HG03064 (cell line): ENCODE data around the gene GLI1.
"Not testable (repeated sequence)": the region's sequence is repeated elsewhere in the genome, so short reads cannot be mapped to it uniquely, and the experiment has no call there.

Source experiments
- ATAC-seq: cut with Tn5 transposase; IDR thresholded peaks from one replicate; pipeline ENCODE4 v1.9.1; 2021; ENCODE audit warnings: low read depth; ENCODE audit not compliant: unreplicated experiment

GLI1 gene

DNA sequence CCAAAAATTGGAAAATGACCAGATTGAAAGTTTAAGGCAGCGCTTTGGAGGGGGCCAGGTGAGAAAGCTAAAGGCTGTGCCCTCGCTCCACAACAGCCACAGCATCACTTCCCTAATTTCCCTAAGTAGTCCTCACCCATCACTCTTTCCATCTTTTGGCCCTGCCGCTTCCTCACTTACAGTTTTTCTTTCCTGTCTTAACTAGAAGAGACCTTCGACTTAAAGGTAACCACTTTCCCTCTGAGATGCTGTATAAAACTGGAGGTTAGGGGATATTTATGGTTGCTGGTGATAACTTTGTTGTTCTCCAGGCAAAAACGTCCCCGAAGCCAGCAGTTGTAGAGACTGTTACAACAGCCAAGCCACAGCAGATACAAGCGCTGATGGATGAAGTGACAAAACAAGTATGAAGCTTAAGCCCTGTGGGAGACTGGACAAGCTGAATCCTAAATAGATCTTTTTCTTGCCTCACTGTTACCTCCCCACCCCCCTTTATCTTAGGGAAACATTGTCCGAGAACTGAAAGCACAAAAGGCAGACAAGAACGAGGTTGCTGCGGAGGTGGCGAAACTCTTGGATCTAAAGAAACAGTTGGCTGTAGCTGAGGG is 56.5 kb downstream of the GLI1 start:
- no peak for ATAC-seq

DNA sequence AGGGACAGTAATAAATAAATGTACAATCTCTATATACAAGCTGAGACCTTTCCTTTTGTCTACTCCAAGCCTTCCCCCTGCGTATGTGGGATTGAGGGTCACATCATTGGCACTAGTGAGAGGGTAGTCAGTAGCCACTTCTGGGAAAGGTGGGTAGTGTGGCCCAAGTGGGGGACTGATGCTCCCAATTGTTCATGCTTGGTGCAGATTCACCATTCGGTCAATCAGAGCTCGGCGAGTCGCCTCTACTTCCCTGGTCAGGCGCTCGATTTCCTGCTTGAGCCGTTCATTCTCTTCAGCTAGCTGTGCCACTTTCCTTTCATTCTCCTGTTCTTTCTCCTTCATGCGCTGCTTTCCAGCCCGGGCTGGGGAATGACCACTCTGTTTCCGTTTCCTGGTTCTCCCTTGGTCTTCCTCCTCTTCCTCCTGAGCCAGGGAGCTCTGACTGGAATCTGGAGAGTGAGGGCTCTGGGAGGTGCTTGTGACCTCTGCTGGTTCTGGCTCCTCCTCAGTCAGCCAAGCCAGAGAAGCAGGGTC is 57.1 kb downstream of the GLI1 start:
- ATAC-seq = no peak

DNA sequence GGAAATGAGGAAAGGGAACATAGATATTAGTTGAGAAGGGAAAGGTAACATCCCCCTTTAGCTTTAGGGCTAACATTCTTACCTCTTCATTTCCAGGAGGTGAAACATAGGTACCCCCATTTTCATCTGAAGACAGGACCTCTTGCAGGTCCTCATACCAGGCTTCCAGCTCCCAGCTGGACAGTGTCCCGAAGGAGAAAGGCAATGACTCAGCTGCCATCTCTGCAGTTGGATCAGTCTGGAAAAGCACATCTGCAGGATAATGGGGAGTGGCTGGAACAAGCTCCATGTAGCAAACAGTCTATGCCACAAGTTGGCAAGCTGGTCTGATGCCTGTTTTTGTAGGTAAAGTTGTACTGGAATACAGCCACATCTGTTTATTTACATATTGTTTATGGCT is 57.6 kb downstream of the GLI1 start:
- no peak for ATAC-seq

DNA sequence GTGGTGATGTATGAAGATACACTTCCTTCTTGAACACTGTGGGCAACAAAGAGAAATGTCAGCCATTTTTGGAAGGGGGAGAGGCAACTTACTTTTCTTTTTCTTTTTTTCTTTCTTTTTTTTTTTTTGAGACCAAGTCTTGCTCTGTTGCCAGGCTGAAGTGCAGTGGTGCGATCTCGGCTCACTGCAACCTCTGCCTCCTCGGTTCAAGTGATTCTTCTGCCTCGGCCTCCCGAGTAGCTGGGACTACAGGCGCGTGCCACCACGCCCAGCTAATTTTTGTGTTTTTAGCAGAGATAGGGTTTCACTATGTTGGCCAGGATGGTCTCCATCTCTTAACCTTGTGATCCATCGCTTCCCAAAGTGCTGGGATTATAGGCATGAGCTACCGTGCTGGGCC is 58.1 kb downstream of the GLI1 start:
- ATAC-seq = not testable (repeated sequence)

DNA sequence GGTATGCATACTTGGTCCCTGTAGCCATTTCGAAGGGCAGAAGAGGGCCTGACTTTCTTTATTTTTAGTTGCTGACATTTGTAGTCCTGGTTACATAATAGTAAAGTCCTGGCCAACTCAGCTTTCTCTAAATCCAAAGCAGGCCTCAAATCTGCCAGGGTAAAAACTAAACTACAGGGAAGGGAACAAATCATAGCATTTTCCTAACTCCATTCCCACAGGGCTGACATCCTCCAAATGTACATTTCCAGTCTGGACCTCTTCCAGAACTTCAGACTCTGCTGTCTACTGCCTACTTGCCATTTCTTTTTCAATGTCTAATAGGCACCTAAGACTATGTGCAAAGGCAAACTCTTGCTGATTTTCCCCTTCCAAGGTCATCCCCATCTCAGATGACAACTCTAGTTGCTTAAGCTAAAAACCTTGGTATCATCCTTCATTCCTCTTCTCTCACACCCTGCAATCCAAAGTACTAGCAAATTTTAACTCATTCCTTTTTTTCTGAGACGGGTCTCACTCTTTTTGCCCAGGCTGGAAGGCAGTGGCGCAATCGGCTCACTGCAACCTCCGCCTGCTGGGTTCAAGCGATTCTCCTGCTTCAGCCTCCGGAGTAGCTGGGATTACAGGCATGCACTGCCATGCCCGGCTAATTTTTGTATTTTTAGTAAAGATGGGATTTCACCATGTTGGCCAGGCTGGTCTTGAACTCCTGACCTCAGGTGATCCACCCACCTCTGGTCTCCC is 58.8 kb downstream of the GLI1 start:
- no peak for ATAC-seq

DNA sequence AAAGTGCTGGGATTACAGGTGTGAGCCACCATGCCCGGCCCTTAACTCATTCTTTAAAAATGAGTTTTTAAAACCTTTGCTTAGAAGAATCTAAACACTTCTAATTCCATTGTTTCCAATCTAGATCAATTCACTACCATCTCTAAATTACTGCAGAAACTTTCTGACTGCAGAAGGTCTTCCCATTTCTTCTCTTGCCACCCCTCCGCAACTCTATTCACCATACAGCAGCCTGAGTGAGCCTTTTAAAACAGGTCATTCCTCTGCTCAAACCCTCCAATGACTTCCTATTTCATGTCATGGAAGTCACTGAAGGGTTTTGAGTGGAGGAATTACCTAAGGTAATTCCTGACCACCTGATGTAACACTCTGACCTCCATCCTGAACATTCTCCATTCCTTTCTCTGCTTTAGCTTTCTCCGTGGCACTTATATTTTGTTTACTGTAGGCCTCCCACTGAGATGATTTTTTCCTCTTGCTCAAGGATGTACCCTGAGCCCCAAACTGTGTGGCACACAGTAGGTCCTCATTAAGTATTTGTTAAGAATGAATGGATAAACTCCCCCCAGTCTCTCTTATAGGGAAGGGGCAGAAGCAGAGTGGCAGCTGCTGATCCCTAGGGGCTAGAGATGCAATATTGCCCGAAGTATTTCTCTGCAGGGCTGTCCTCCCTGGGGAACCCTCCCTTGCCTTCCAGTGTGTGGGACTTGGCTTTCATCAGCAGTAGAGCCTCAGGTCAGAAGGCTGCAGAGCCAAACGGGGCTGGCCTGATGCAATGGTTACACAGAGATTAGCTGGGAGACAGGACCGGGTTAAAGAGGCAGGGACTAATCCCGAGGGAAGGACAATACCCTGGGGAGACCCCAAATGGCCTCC is 59.6 kb downstream of the GLI1 start:
- no peak for ATAC-seq

DNA sequence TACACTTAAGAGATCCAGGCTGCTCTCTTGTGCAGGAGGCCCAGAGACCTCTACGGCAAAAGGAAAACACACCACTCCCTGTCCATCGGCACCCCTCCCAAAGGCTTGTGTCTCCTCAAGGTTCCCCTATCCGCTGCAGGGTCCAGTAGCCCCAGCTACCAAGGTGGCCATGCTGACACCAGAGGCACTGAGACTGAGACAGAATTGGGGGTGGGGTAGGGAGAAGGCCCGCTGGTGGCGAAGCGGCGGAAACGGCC is 60.1 kb downstream of the GLI1 start:
- ATAC-seq = peak; percentile 0

DNA sequence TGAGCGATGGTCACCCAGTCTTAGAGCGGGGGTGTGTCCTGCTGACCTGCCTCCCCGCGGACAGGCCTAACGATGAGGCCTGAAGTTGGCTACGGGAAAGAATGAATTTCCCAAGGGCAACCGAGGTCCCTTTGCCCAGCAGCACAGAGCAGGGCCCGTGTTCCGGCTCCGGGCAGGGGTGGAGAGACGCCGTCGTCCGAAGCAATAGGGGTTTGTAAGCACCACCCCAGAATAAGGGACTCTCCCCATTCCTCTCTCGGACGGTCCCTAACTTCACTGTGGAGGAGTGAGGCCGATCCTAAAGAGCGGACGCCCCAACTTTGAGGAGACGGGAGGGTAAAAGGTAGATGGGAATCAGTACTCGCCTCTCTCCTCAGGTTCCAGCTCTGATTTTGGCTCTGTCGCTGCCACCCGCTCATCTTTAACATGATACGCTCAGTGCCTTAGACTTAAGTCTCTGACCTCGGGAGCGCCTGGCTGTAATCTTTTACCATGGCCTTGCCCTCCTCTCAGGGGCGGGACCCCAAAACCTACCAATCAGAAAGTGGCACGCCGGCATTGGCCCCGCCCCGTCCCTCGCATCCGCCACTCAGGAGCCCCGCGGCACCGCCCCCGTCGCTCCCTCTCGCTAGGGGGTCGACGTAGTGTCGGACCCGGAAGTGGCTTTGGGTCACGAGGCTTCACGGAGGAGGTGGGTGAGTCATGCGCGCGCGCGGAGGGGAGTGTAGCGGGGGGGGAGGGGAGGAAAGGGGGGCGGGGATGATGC is 60.7 kb downstream of the GLI1 start, which contains the start of gene DDIT3:
Gene DDIT3 (minus strand): TSS at position 462 of the 766 bp plus-strand sequence. CDS start 3,108 bp downstream, outside the sequence.
- ATAC-seq = peak; percentile 60

DNA sequence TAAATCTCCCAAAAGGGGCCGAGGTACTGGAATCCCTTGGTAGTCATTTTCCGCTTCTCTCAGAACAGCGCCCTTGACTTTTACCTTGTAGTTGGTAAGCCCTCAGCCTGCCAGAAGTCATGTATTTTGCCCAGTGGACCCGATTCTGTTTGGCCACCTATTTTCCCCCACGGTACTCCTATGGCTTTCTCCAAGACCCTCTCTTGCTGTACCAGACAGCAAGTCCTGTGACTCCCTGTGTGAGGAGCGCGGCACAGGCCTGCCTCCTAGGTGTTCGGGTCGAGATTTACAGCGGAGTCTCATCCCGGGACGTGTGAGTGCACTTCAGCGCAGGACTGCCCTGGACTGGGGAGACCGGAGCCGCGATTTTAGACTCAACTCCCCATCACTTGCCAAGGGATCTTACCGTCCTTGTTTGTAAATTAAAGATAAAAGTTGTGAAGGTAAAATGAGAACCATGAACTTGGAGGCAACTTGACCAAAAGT is 62.0 kb downstream of the GLI1 start:
- ATAC-seq = no peak
